Stimulated activated effector memory CD8-positive, alpha-beta T cell treated with anti-CD3 and anti-CD28 coated beads, Interleukin-12 subunit alpha, Interleukin-12 subunit beta, amount 100 ng/mL, for 72 hours (primary cell): ENCODE data around the gene CELA3B.
"Not testable (repeated sequence)": the region's sequence is repeated elsewhere in the genome, so short reads cannot be mapped to it uniquely, and the experiment has no call there.

ENCODE experiments used
- ATAC-seq: fragments of 150-1000 bp; cut with Tn5 transposase; 2 replicates; pipeline ENCODE4 v1.10.0; 2021
- DNase-seq, 2 donors: peaks; one replicate each; pipeline ENCODE4 v3.0.0; 2021 to 2022; ENCODE audit warnings: low spot score in 2 of 2
- H3K27ac Mint-ChIP-seq: one replicate; pipeline ENCODE4 v1.8.0; 2022; ENCODE audit warnings: mild to moderate bottlenecking, mixed read lengths
- H3K36me3 Mint-ChIP-seq: one replicate; pipeline ENCODE4 v1.8.0; 2022; ENCODE audit warnings: mild to moderate bottlenecking, mixed read lengths
- H3K4me1 Mint-ChIP-seq: one replicate; pipeline ENCODE4 v1.8.0; 2022; ENCODE audit warnings: mixed read lengths
- H3K4me3 Mint-ChIP-seq: one replicate; pipeline ENCODE4 v1.8.0; 2022; ENCODE audit warnings: mild to moderate bottlenecking, mixed read lengths
- H3K9me3 Mint-ChIP-seq: one replicate; pipeline ENCODE4 v1.8.0; 2022; ENCODE audit warnings: mixed read lengths

CELA3B gene

GRCh38 chr1:21938732-21939538 lies 37.9 kb upstream of the CELA3B start:
- peak overlapping the region; percentile 76 for H3K4me3 Mint-ChIP-seq
- no peak overlapping the region for H3K27ac Mint-ChIP-seq
- H3K36me3 Mint-ChIP-seq = no peaks in the 10 kb centered on the region
- H3K9me3 Mint-ChIP-seq = no peaks in the 10 kb centered on the region
- no peak for ATAC-seq
- peaks cover 19% of the 10 kb centered on the region for H3K4me1 Mint-ChIP-seq
- DNase-seq = no peak

GRCh38 chr1:21939650-21940374 lies 37.0 kb upstream of the CELA3B start:
- H3K4me3 Mint-ChIP-seq = no peak overlapping the region
- no peak overlapping the region for H3K27ac Mint-ChIP-seq
- H3K36me3 Mint-ChIP-seq = no peaks in the 10 kb centered on the region
- DNase-seq (no peak), ATAC-seq (no peak)
- H3K9me3 Mint-ChIP-seq = no peaks in the 10 kb centered on the region
- H3K4me1 Mint-ChIP-seq = peaks cover 19% of the 10 kb centered on the region

- ATAC-seq (no peak), DNase-seq (no peak)
- H3K36me3 Mint-ChIP-seq = no peaks in the 10 kb centered on the region
- no peaks in the 10 kb centered on the region for H3K9me3 Mint-ChIP-seq
- no peak overlapping the region for H3K27ac Mint-ChIP-seq
- no peak overlapping the region for H3K4me3 Mint-ChIP-seq
- H3K4me1 Mint-ChIP-seq = peaks cover 16% of the 10 kb centered on the region
Observed at GRCh38 chr1:21940492-21940891, 36.3 kb upstream of the CELA3B start.

- H3K9me3 Mint-ChIP-seq = no peaks in the 10 kb centered on the region
- ATAC-seq = no peak
- no peaks in the 10 kb centered on the region for H3K36me3 Mint-ChIP-seq
- H3K4me1 Mint-ChIP-seq = peaks cover 14% of the 10 kb centered on the region
- H3K4me3 Mint-ChIP-seq = no peak overlapping the region
- no peak overlapping the region for H3K27ac Mint-ChIP-seq
- no peak for DNase-seq
Observed at GRCh38 chr1:21941370-21941769, 35.5 kb upstream of the CELA3B start.

GRCh38 chr1:21942464-21942863 lies 34.4 kb upstream of the CELA3B start:
- H3K36me3 Mint-ChIP-seq = no peaks in the 10 kb centered on the region
- no peaks in the 10 kb centered on the region for H3K9me3 Mint-ChIP-seq
- H3K4me1 Mint-ChIP-seq = peaks cover 12% of the 10 kb centered on the region
- no peak overlapping the region for H3K4me3 Mint-ChIP-seq
- H3K27ac Mint-ChIP-seq = no peak overlapping the region
- ATAC-seq (no peak), DNase-seq (no peak)

- not testable (repeated sequence) for DNase-seq, H3K4me1 Mint-ChIP-seq, H3K4me3 Mint-ChIP-seq, H3K9me3 Mint-ChIP-seq, ATAC-seq, H3K36me3 Mint-ChIP-seq, H3K27ac Mint-ChIP-seq
Observed at GRCh38 chr1:21942959-21943640, 33.7 kb upstream of the CELA3B start.

GRCh38 chr1:21944733-21945073 lies 32.1 kb upstream of the CELA3B start:
- H3K27ac Mint-ChIP-seq = no peak overlapping the region
- H3K9me3 Mint-ChIP-seq = no peaks in the 10 kb centered on the region
- H3K36me3 Mint-ChIP-seq = no peaks in the 10 kb centered on the region
- ATAC-seq (no peak), DNase-seq (no peak)
- H3K4me3 Mint-ChIP-seq = no peak overlapping the region
- H3K4me1 Mint-ChIP-seq = no peaks in the 10 kb centered on the region

GRCh38 chr1:21946836-21947587 lies 29.8 kb upstream of the CELA3B start:
- H3K27ac Mint-ChIP-seq = no peak overlapping the region
- no peaks in the 10 kb centered on the region for H3K36me3 Mint-ChIP-seq
- no peak for ATAC-seq
- H3K4me1 Mint-ChIP-seq = no peaks in the 10 kb centered on the region
- no peaks in the 10 kb centered on the region for H3K9me3 Mint-ChIP-seq
- no peak overlapping the region for H3K4me3 Mint-ChIP-seq
- no peak for DNase-seq

GRCh38 chr1:21950734-21951133 lies 26.1 kb upstream of the CELA3B start:
- Mint-ChIP-seq H3K9me3 (no peaks in the 10 kb centered on the region), H3K4me1 (no peaks in the 10 kb centered on the region), H3K27ac (no peak overlapping the region), H3K4me3 (no peak overlapping the region), H3K36me3 (no peaks in the 10 kb centered on the region)
- ATAC-seq = peak; percentile 17
- DNase-seq = no peak

GRCh38 chr1:21951226-21951870 lies 25.5 kb upstream of the CELA3B start:
- Mint-ChIP-seq H3K4me3 (no peak overlapping the region), H3K27ac (no peak overlapping the region), H3K9me3 (no peaks in the 10 kb centered on the region), H3K36me3 (no peaks in the 10 kb centered on the region), H3K4me1 (peaks cover 5% of the 10 kb centered on the region)
- DNase-seq (no peak), ATAC-seq (no peak)

GRCh38 chr1:21952786-21953520 lies 23.9 kb upstream of the CELA3B start:
- ATAC-seq (no peak), DNase-seq (no peak)
- Mint-ChIP-seq H3K4me3 (no peak overlapping the region), H3K36me3 (no peaks in the 10 kb centered on the region), H3K4me1 (peaks cover 18% of the 10 kb centered on the region), H3K27ac (peak overlapping the region; percentile 83), H3K9me3 (no peaks in the 10 kb centered on the region)

GRCh38 chr1:21955058-21955457 lies 21.8 kb upstream of the CELA3B start:
- ATAC-seq (no peak), DNase-seq (no peak)
- H3K27ac Mint-ChIP-seq = no peak overlapping the region
- H3K9me3 Mint-ChIP-seq = no peaks in the 10 kb centered on the region
- peaks cover 25% of the 10 kb centered on the region for H3K4me1 Mint-ChIP-seq
- no peak overlapping the region for H3K4me3 Mint-ChIP-seq
- H3K36me3 Mint-ChIP-seq = no peaks in the 10 kb centered on the region

- Mint-ChIP-seq H3K4me1 (peaks cover 25% of the 10 kb centered on the region), H3K27ac (no peak overlapping the region), H3K36me3 (no peaks in the 10 kb centered on the region), H3K4me3 (no peak overlapping the region), H3K9me3 (no peaks in the 10 kb centered on the region)
- ATAC-seq (no peak), DNase-seq (no peak)
Observed at GRCh38 chr1:21955501-21956281, 21.1 kb upstream of the CELA3B start.
